ENCODE results near the gene PTPRG.

PTPRG gene

GRCh38 chr3:61947456-61947855 is 386.1 kb downstream of the PTPRG start:
- no peak overlapping the region for H3K4me3 ChIP-seq (ENCODE audit: low read length)
- DNase-seq (ENCODE audit: low read depth) = no peak
- TF ChIP-seq, protein P1, sequence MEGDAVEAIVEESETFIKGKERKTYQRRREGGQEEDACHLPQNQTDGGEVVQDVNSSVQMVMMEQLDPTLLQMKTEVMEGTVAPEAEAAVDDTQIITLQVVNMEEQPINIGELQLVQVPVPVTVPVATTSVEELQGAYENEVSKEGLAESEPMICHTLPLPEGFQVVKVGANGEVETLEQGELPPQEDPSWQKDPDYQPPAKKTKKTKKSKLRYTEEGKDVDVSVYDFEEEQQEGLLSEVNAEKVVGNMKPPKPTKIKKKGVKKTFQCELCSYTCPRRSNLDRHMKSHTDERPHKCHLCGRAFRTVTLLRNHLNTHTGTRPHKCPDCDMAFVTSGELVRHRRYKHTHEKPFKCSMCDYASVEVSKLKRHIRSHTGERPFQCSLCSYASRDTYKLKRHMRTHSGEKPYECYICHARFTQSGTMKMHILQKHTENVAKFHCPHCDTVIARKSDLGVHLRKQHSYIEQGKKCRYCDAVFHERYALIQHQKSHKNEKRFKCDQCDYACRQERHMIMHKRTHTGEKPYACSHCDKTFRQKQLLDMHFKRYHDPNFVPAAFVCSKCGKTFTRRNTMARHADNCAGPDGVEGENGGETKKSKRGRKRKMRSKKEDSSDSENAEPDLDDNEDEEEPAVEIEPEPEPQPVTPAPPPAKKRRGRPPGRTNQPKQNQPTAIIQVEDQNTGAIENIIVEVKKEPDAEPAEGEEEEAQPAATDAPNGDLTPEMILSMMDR (IDR thresholded peaks at IDR 0.05; ENCODE audit: insufficient read depth, low read depth, low read length, missing control alignments) = no peak

- DNase-seq (ENCODE audit: low read depth) = no peak
- no peak overlapping the region for H3K4me3 ChIP-seq (ENCODE audit: low read length)
- TF ChIP-seq, protein P1 (IDR thresholded peaks at IDR 0.05; ENCODE audit: insufficient read depth, low read depth, low read length, missing control alignments) = no peak
Measured at GRCh38 chr3:61948699-61949305, 387.4 kb downstream of the PTPRG start.

GRCh38 chr3:61954097-61954540 is 392.7 kb downstream of the PTPRG start:
- no peak overlapping the region for H3K4me3 ChIP-seq (ENCODE audit: low read length)
- peak; percentile 39 for DNase-seq (ENCODE audit: low read depth)
- TF ChIP-seq, protein P1 (IDR thresholded peaks at IDR 0.05; ENCODE audit: insufficient read depth, low read depth, low read length, missing control alignments) = no peak

DNA sequence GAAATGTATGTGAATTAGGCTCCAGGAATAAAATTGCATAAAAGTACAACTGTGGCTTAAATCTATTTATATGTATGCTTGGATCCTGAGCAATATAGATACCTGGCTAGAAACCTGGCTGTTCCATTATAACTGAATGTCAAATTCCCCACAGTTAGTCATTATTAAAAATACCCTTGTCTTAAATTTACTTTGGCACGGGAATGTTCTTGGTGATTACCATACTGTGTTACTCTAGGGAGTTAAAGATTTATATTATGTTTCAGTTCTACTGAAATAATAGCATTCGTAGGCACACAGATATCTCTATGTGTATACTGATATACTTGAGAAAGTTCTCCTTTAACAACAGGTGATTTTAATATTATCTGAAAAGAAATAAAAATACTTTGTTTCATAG is 394.1 kb downstream of the PTPRG start:
- no peak for DNase-seq (ENCODE audit: low read depth)
- H3K4me3 ChIP-seq (ENCODE audit: low read length) = no peak overlapping the region
- TF ChIP-seq, protein P1 (IDR thresholded peaks at IDR 0.05; ENCODE audit: insufficient read depth, low read depth, low read length, missing control alignments) = no peak

GRCh38 chr3:61956236-61956635 is 394.9 kb downstream of the PTPRG start:
- peak; percentile 84 for DNase-seq (ENCODE audit: low read depth)
- TF ChIP-seq, protein P1 (IDR thresholded peaks at IDR 0.05; ENCODE audit: insufficient read depth, low read depth, low read length, missing control alignments) = no peak
- no peak overlapping the region for H3K4me3 ChIP-seq (ENCODE audit: low read length)

DNA sequence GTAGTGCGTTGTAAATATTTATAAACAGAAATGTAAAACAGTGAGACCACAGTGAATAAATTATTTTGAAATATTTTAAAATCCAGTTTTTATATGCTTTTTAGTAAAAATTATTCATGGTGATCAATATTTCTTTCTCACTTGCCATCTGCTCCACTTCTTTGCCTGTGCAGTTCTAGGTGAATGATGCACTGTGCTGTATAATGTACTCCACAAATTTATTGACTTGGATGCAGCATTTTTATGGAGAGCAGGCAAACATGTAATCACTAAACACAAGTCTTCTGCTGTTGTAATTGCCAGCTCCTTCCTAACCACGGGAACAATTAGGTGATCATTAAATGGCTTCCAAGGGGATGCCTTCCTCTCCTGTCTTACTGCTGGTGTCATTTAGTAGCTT is 395.9 kb downstream of the PTPRG start:
- TF ChIP-seq, protein P1 (IDR thresholded peaks at IDR 0.05; ENCODE audit: insufficient read depth, low read depth, low read length, missing control alignments) = no peak
- H3K4me3 ChIP-seq (ENCODE audit: low read length) = no peak overlapping the region
- DNase-seq (ENCODE audit: low read depth) = no peak

GRCh38 chr3:61960976-61961375 is 399.6 kb downstream of the PTPRG start:
- peak; percentile 46 for DNase-seq (ENCODE audit: low read depth)
- TF ChIP-seq, protein P1 (IDR thresholded peaks at IDR 0.05; ENCODE audit: insufficient read depth, low read depth, low read length, missing control alignments) = no peak
- no peak overlapping the region for H3K4me3 ChIP-seq (ENCODE audit: low read length)
